Stimulated activated naive B cell treated with anti-CD40 and anti-IgM and Interleukin-4, amounts not matched to agents 10 μg/mL and 1 μg/mL and 100 μg/mL, for 72 hours (primary cell): ENCODE results near the gene SSTR3.
A peak's percentile ranks its signal among the peaks of the same experiment; 100 is the strongest.
"Not testable (repeated sequence)": the region's sequence is repeated elsewhere in the genome, so short reads cannot be mapped to it uniquely, and the experiment has no call there.

Experiments
- ATAC-seq, 2 donors: fragments of 150-1000 bp; cut with Tn5 transposase; replicated peaks; 2 replicates each; pipeline ENCODE4 v1.10.0; 2021; ENCODE audit warnings: moderate library complexity in 1 of 2
- DNase-seq: peaks from one replicate; pipeline ENCODE4 v3.0.0; 2021
- H3K27ac Mint-ChIP-seq: one replicate; pipeline ENCODE4 v1.8.0; 2022; ENCODE audit warnings: mild to moderate bottlenecking, mixed read lengths
- H3K27me3 Mint-ChIP-seq, 2 donors: one replicate each; pipeline ENCODE4 v1.8.0; 2022; ENCODE audit warnings: mixed read lengths in 2 of 2
- H3K36me3 Mint-ChIP-seq, 2 donors: one replicate each; pipeline ENCODE4 v1.8.0; 2022; ENCODE audit warnings: mixed read lengths in 2 of 2, mild to moderate bottlenecking in 1 of 2
- H3K4me1 Mint-ChIP-seq, 2 donors: one replicate each; pipeline ENCODE4 v1.8.0; 2022; ENCODE audit warnings: mixed read lengths in 2 of 2, mild to moderate bottlenecking in 1 of 2
- H3K4me3 Mint-ChIP-seq, 2 donors: one replicate each; pipeline ENCODE4 v1.8.0; 2022; ENCODE audit warnings: mild to moderate bottlenecking in 2 of 2, mixed read lengths in 2 of 2, moderate library complexity in 1 of 2
- H3K9me3 Mint-ChIP-seq, 2 donors: one replicate each; pipeline ENCODE4 v1.8.0; 2022; ENCODE audit warnings: mixed read lengths in 2 of 2, mild to moderate bottlenecking in 1 of 2

Gene SSTR3

DNA sequence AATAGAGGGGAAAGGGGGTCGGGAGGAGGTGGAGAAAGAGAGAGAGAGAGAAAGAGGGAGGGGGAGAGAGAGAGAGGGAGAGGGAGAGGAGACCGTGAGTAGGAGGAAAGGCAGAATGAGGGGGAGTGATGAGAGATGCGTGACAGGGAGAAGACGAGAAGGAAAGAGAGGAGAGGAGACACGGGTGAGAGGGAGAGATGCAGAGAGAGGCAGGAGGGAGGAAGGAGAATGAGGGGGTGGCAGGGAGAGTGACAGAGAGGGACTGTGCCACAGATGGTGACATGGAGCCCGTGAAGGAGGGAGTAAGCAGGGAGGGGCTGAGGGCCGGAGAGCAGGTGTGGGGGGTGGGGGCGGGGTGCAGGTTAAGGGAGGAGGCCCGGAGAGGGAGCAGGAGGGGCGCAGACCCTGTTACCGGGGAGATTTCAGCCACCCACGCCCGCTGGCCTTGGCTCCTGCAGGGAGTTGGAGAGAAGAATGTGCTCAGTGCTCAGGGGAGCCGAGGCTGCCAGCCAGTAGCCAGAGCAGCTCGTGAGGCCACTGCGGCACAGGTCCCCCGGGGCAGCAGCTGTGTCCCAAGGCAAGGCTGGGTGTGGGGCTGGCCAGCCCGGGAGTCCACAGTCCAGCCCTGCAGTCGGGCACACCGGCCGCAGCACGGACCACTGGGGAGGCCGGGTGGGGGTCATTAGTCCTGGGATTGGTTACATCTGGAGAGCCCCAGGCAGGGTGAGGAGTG is at the start of gene SSTR3:
Gene SSTR3, minus strand, starts transcription at position 304 of the 733 bp plus-strand sequence. CDS start 4,674 bp downstream, outside the sequence.
- no peak within 1 kb of the TSS for H3K4me3 Mint-ChIP-seq
- ATAC-seq (no peak), DNase-seq (no peak)
- H3K9me3 Mint-ChIP-seq = no peaks in the 10 kb centered on the region
- no peaks in the 10 kb centered on the region for H3K27me3 Mint-ChIP-seq
- H3K4me1 Mint-ChIP-seq = peaks cover 19 to 21% of the 10 kb centered on the region in 2 donors
- no peaks in the 10 kb centered on the region for H3K36me3 Mint-ChIP-seq
- no peak within 1 kb of the TSS for H3K27ac Mint-ChIP-seq

DNA sequence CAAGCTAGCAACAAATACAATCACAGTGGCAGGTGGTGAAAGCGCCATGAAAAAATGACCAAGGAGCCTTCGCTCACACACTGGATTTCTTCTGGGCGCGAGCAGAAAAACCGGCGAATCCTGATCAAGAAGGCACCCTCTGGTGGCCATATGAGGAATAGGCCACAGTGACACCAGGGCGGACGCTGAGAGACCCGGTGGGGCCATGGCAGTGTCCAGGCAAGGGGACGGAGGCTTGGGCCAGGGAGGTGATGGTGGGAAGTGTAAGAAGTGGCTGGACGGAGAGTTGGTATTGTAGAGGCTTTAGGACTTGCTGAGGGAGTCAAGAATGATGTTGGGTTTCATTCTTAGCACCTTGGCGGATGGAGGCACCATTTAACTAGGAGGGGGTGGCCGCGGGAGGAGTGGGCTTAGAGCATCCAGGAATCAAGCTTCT is 48.6 kb upstream of the SSTR3 start:
- ATAC-seq (peak; percentile 79 to 82), DNase-seq (no peak)
- Mint-ChIP-seq H3K9me3 (peaks cover 0 to 4% of the 10 kb centered on the region in 2 donors), H3K36me3 (peaks cover 0 to 2% of the 10 kb centered on the region in 2 donors), H3K27ac (peak overlapping the region; percentile 1), H3K27me3 (peaks cover 0 to 7% of the 10 kb centered on the region in 2 donors), H3K4me1 (peaks cover 32 to 38% of the 10 kb centered on the region in 2 donors), H3K4me3 (no peak overlapping the region)

DNA sequence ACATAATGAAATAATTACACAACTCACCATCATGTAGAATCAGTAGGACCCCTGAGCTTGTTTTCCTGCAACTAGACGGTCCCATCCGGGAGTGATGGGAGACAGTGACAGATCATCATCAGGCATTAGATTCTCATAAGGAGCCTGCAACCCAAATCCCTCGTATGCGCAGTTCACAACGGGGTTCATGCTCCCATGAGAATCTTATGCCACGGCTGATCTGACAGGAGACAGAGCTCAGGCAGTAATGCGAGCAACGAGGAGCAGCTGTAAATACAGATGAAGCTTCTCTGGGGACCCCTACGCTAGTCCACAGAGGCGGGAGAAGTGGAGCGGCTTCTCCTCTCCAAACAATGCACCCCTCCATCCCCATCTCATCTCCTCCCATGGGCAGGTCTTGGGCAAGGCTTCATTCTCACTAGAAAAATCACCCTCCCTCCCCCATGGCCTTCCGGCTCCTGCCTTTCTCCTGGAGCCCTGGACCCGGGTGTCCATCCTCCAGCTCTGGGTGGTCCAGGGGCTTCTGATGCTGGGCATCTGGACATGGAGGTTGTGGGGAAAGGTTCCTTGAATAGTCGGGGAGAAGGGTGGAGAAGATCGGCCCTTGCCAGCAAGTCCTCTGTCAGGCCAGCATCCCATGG is 48.0 kb upstream of the SSTR3 start:
- Mint-ChIP-seq H3K27me3 (peaks cover 0 to 7% of the 10 kb centered on the region in 2 donors), H3K4me3 (no peak overlapping the region), H3K36me3 (peaks cover 0 to 2% of the 10 kb centered on the region in 2 donors), H3K27ac (no peak overlapping the region), H3K9me3 (peaks cover 0 to 4% of the 10 kb centered on the region in 2 donors), H3K4me1 (peaks cover 36 to 44% of the 10 kb centered on the region in 2 donors)
- ATAC-seq = no peak
- DNase-seq = no peak

DNA sequence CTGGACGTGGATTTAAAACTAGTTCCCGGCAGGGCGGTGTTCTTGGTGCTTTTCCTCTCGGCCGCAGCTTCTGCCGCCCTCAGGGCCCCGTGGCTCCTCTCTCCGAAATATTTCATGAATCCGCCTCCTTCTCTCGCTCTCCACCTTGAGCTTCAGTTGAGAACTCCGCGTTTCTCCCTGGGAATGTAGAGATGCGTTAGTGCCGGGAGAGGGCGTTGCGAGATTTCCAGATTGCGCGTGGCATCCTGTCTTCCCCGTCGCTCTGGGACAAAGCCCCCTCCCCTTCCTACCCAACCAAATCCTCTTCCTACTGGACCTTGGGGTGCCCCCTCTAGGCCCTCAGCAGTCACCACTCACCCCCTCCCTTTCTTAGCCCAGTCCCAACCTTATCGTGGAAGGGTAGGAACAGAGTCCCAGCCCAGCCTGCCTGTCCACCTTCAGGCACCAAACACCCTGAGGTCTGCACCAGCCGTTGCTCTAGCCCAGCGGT is 47.3 kb upstream of the SSTR3 start:
- no peak for DNase-seq
- H3K4me1 Mint-ChIP-seq = peaks cover 37 to 45% of the 10 kb centered on the region in 2 donors
- H3K9me3 Mint-ChIP-seq = peaks cover 0 to 2% of the 10 kb centered on the region in 2 donors
- peak overlapping the region; percentile 51 to 75 for H3K4me3 Mint-ChIP-seq
- peaks cover 0 to 7% of the 10 kb centered on the region in 2 donors for H3K27me3 Mint-ChIP-seq
- H3K27ac Mint-ChIP-seq = peak overlapping the region; percentile 39
- peak; percentile 27 to 44 for ATAC-seq
- H3K36me3 Mint-ChIP-seq = peaks cover 0 to 2% of the 10 kb centered on the region in 2 donors

DNA sequence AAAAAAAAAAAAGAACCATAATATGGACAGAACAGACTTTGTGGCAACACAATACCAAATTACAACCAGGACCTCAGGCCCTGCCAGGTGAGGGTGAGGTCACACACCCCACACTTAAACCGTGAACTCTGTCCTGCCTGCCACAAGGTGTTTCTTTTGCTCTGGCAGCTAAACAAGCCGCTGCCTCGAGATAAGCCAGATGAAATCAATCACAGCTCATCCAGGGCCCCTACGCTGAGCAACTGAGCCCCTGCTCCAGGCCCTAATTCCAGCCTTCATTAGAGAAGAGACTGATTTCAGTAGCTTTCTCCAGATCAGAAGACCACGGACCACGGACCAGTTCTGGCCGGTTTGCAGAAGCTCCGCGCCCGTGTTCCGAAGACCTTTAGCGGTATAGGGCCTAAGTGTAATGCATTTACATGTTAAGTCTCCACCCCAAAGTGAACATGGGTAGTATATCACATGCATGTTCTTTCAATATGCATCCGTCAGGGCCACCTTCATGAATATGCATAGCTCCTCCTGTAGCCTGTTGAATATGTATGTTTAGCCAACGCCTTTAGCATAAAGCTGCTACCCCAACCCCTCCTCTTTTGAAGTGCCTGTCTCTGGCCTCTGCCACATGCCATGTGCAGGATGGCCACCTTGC is 46.6 kb upstream of the SSTR3 start:
- DNase-seq = no peak
- H3K4me1 Mint-ChIP-seq = peaks cover 37 to 45% of the 10 kb centered on the region in 2 donors
- no peaks in the 10 kb centered on the region for H3K9me3 Mint-ChIP-seq
- no peaks in the 10 kb centered on the region for H3K36me3 Mint-ChIP-seq
- peaks cover 0 to 7% of the 10 kb centered on the region in 2 donors for H3K27me3 Mint-ChIP-seq
- no peak overlapping the region for H3K4me3 Mint-ChIP-seq
- H3K27ac Mint-ChIP-seq = no peak overlapping the region
- ATAC-seq = no peak

DNA sequence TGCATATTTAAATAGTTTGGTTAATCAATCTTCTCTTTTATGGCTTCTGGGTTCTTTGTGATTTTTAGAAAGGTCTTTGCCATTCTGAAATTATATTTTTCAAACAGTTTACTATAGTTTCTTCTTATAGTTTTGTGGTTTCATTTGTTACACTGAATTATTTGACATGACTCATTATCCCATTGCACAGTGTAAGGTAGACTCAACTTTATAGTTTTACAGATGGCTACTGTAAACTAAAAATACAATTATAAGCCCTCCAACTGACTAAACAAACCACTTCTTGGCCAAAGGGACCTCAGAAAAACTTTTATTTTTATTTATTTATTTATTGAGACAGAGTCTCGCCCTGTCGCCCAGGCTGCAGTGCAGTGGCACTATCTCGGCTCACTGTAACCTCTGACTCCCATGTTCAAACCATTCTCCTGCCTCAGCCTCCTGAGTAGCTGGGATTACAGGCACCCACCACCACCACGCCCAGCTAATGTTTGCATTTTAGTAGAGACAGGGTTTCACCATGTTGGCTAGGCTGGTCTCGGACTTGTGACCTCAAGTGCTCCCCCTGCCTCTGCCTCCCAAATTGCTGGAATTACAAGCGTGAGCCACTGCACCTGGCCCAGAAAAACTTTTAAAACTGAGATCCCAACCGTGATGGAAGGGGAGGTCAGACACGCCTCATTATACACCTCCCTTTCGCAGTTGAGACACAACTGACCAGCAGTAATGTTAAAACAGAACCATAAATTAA is 45.9 kb upstream of the SSTR3 start:
- Mint-ChIP-seq H3K4me1 (peaks cover 37 to 45% of the 10 kb centered on the region in 2 donors), H3K9me3 (no peaks in the 10 kb centered on the region), H3K27ac (no peak overlapping the region), H3K36me3 (no peaks in the 10 kb centered on the region), H3K27me3 (peaks cover 0 to 7% of the 10 kb centered on the region in 2 donors), H3K4me3 (no peak overlapping the region)
- DNase-seq (no peak), ATAC-seq (no peak)

DNA sequence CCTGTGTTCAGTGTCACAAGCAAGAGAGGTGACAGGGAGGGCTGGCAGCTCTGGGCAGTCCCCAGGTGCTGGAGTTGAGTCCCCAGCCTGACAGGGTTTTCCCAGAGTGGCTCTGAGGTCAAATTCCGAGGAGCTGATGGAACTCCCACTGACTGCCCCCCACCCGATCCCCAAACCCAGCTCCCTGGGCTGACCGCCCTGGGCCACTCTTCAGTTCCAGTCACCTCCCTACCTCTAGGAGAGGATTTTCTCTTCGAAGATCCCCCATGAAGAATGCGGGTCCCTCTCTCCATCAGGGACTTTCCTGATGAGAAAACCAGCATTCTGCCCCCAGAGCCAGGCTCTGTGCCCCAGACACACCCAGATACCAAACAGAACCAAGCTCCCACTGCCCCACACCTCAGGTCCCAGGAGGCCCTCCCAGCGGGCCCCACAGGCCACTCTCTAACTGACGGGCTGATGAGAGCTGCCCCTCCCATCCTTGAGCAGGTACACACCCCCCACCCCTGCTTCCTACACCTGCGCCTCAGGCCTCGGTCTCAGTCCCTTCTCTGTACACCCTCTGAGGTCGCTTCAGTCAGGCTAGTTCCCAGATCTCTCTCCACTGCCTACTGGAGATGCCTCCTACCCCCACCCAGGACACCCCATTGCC is 43.9 kb upstream of the SSTR3 start:
- peak overlapping the region; percentile 27 for H3K27ac Mint-ChIP-seq
- no peak overlapping the region for H3K4me3 Mint-ChIP-seq
- no peak for DNase-seq
- H3K9me3 Mint-ChIP-seq = no peaks in the 10 kb centered on the region
- H3K27me3 Mint-ChIP-seq = no peaks in the 10 kb centered on the region
- H3K4me1 Mint-ChIP-seq = peaks cover 34 to 37% of the 10 kb centered on the region in 2 donors
- peak in 1 of 2 donors; percentile 47 for ATAC-seq
- H3K36me3 Mint-ChIP-seq = no peaks in the 10 kb centered on the region

DNA sequence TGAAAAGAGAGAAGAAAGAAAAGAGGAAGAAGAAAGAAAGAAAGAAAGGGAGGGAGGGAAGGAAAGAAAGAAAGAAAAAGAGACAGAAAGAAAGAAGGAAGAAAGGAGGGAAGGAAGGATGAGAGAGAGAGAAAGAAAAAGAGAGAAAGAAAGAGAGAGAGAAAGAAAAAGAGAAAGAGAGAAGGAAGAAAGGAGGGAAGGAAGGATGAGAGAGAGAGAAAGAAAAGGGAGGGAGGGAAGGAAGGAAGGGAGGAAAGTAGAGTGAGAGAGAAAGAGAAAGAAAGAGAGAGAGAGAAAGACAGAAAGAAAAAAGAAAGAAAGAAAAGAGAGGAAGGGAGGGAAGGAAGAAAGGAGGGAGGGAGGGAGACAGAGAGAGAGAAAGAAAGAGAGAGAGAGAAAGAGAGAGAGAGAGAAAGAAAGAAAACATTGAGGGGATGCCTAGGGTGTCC is 43.3 kb upstream of the SSTR3 start:
- Mint-ChIP-seq H3K27me3 (no peaks in the 10 kb centered on the region), H3K36me3 (no peaks in the 10 kb centered on the region), H3K27ac (peak overlapping the region; percentile 39), H3K4me1 (peaks cover 29 to 31% of the 10 kb centered on the region in 2 donors), H3K4me3 (no peak overlapping the region), H3K9me3 (no peaks in the 10 kb centered on the region)
- ATAC-seq (no peak), DNase-seq (no peak)

DNA sequence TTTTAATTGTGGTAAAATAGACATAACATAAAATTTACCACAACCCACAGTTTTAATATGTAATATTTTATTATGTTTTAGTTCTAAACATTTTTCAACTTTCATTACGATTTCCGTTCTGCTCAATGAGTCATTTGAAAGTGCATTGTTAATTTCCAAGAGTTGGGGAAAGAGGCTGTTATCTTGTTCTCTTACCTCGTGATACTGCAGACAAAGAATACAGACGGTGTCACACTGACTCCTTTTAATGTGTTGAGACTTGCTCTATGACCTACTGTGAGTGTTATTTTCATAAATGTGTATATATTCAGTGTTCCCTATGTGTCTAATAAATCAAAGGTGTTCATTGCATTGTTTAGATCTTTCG is 42.6 kb upstream of the SSTR3 start:
- no peak overlapping the region for H3K27ac Mint-ChIP-seq
- DNase-seq (no peak), ATAC-seq (no peak)
- no peaks in the 10 kb centered on the region for H3K36me3 Mint-ChIP-seq
- H3K4me3 Mint-ChIP-seq = no peak overlapping the region
- H3K27me3 Mint-ChIP-seq = no peaks in the 10 kb centered on the region
- peaks cover 28 to 30% of the 10 kb centered on the region in 2 donors for H3K4me1 Mint-ChIP-seq
- no peaks in the 10 kb centered on the region for H3K9me3 Mint-ChIP-seq

DNA sequence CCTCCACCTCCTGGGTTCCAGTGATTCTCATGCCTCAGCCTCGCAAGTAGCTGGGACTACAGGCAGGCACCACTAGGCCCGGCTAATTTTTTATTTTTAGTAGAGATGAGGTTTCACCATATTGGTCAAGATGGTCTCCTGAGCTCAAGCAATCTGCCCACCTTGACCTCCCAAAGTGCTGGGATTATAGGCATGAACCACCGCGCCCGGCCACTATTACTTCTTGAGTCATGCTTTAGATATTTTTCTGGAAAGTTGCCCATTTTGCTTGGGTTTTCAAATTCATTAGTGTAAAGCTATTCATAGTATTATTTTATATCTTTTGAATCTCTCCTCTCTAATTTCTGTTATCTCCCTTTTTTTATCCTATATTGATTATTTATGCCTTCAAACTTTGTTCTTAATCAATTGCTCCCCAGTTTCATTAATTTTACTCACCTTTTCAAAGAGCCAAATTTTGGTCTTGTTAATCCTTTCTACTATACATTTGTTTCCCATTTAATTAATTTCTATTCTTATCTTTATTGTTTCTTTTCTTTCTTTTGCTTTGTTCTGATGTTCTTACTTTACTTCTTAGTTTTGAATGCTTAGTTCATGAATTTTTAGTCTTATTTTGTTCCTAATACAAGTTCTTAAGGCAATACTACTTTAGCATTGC is 42.1 kb upstream of the SSTR3 start:
- H3K4me1 Mint-ChIP-seq = peaks cover 25 to 28% of the 10 kb centered on the region in 2 donors
- DNase-seq (no peak), ATAC-seq (no peak)
- no peaks in the 10 kb centered on the region for H3K9me3 Mint-ChIP-seq
- no peak overlapping the region for H3K27ac Mint-ChIP-seq
- no peak overlapping the region for H3K4me3 Mint-ChIP-seq
- no peaks in the 10 kb centered on the region for H3K36me3 Mint-ChIP-seq
- H3K27me3 Mint-ChIP-seq = no peaks in the 10 kb centered on the region

DNA sequence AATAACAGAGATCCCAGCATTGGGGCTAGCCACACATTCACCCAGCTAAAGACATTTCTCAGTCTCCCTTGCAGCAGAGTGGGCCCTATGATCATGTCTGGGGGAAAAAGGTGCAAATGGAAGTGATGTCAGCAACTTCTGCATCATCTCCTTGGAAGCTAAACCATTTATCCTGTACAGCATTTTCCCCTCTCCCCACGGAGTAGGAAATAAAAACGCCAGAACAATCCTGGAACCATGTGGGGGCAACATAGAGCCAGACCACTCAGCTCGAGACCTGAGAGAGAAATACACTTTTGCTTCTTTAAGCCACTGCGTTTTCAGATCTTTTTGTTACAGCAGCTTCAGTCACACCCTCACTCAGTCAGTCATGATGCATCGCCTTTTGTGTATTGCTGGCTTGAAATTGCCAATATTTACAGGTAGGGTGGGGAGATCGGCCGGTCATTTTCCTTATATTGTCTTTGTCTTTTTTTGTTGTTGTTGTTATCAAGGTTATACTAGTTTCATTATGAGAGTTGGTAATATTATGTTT is 40.9 kb upstream of the SSTR3 start:
- DNase-seq (no peak), ATAC-seq (no peak)
- H3K27me3 Mint-ChIP-seq = no peaks in the 10 kb centered on the region
- H3K4me3 Mint-ChIP-seq = no peak overlapping the region
- no peak overlapping the region for H3K27ac Mint-ChIP-seq
- H3K36me3 Mint-ChIP-seq = no peaks in the 10 kb centered on the region
- peaks cover 28 to 29% of the 10 kb centered on the region in 2 donors for H3K4me1 Mint-ChIP-seq
- H3K9me3 Mint-ChIP-seq = no peaks in the 10 kb centered on the region

DNA sequence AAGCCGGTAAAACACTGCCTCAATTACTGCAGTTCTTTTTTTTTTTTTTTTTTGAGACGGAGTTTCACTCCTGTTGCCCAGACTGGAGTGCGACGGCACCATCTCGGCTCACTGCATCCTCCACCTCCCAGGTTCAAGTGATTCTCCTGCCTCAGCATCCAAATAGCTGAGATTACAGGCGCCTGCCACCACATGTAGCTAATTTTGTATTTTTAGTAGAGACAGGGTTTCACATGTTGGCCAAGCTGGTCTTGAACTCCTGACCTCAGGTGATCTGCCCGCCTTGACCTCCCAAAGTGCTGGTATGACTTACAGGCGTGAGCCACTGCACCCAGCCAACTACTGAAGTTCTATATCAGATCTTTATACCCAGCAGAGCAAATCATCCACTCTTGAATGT is 39.6 kb upstream of the SSTR3 start:
- H3K36me3 Mint-ChIP-seq, H3K4me3 Mint-ChIP-seq, H3K27ac Mint-ChIP-seq, H3K27me3 Mint-ChIP-seq, ATAC-seq, H3K9me3 Mint-ChIP-seq, DNase-seq: not testable (repeated sequence)
- peaks cover 31 to 38% of the 10 kb centered on the region in 2 donors for H3K4me1 Mint-ChIP-seq

DNA sequence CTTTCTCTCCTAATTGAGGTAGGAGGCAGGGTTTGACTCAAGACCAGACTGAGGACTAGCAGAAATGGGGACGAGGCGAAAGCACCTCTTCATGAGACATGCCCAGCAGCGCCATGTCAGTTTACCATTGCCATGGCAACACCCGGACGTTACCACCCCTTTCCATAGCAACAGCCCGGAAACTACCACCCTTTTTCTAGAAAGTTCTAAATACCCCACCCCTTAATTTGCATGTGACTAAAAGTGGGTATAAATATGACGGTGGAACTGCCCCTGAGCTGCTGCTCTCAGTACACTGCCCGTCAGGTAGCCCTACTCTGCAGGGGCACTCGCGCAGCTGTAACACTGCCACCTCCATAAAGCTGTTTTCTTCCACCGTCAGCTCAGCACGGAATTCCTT is 37.7 kb upstream of the SSTR3 start:
- Mint-ChIP-seq H3K27ac (no peak overlapping the region), H3K9me3 (no peaks in the 10 kb centered on the region), H3K4me1 (peaks cover 23 to 34% of the 10 kb centered on the region in 2 donors), H3K27me3 (no peaks in the 10 kb centered on the region), H3K4me3 (no peak overlapping the region), H3K36me3 (no peaks in the 10 kb centered on the region)
- DNase-seq (no peak), ATAC-seq (no peak)
